ENCODE results near the gene PTPN22. TPM values are rescaled to one million over a fixed set of nuclear protein-coding genes. Genes with fewer than 3 reads are reported as not detected.

Gene PTPN22
- total RNA-seq, 1 donor from 2014 or later: 0.26 TPM

DNA sequence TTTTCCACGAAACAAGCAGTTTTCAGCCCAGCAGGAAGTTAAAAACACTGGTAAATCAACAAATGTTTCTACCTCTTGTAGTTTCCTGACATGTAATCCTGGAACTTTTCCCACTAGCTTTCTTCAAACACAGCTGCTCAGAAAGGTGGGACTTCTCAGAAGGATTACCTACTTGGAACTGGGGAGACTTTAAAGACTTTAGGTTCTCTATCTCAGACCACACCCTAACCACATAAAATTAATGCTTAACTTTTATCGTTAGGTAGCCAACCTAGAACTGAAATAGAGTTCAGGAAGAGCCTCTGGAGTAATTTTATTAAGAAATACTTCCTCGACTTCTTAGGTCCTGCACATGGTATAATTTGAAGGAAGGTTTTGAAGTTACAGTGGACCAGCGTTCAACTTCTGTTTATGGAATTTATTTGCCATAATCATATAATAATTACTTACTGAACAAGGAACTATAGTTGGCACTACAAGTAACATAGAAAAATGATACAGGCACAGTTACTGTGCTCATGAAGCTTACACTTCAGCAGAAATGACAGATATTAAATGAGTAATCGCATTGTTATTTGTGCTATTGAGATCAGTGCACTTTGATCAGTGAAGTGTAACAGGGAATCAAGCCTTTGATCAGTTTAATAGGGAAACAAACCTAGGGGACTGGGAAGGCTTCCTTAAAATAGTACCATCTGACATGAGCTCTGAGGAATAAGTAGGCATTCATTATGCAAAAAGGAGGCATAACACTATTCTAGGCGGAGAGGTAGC lies 16.1 kb upstream of the PTPN22 start, which contains the start of gene BCL2L15:
Gene BCL2L15, minus strand, starts transcription at position 180 of the 774 bp plus-strand sequence. CDS start 206 bp downstream, outside the sequence.
- no peak for DNase-seq (ENCODE audit: low read depth in 2 of 2)

DNA sequence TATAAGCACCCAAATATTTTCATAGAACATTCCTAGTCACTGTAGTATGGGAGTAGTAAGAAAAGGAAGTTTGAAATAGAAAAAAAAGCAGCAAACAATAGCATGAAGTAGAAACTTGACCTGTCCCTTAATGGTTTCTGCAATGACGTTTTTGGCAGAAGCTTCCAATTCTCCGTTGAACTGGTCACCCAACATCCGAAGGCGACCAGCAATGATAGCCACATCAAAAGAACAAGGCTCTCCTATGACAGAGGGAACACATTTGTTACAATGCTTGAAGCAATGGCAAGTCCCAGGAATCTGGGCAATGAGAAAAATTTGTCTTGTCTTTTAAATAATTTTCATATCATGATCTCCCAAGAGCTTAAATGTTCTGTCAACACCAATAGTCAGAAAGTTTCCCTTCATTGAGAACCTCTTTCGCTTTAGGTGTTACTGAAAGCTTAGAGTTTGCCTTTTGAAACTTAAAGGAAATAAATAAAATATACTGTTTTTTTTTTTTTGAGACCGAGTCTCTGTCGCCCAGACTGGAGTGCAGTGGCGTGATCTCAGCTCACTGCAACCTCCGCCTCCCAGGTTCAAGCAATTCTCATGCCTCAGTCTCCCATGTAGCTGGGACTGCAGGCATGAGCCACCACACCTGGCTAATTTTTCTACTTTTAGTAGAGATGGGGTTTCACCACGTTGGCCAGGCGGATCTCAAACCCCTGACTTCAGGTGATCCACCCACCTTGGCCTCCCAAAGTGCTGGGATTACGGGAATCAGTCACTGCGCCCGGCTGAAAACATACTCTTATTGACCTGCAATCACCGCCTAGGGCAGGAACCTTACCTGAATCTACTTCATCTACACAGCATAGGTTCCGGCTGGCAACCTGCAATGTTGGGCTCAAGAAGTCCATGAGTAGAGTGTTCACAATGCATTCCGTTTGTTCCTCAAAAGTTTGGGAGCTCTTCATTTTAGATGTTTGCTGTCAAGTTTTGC lies 15.2 kb upstream of the PTPN22 start:
- no peak for DNase-seq (ENCODE audit: low read depth in 2 of 2)

DNA sequence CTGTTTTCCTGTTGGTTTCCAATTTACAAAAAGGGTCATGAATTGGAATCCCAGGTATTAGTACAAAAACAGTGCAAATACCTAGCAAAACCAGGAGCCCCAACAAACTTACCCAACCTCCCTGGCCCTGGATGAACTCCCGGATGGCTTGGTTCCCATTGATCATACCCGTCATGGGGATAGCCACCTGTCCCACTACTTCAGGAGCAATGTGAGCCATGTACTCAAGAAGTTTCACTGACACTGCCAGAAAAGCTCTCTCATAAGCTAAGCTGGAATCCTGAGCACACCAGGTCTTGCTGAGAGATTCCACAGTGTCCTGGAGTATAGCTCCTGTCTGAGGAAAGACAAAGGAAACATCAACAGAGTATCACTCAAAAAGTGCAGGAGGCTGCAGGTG lies 10.1 kb upstream of the PTPN22 start:
- no peak for DNase-seq (ENCODE audit: low read depth in 2 of 2)

DNA sequence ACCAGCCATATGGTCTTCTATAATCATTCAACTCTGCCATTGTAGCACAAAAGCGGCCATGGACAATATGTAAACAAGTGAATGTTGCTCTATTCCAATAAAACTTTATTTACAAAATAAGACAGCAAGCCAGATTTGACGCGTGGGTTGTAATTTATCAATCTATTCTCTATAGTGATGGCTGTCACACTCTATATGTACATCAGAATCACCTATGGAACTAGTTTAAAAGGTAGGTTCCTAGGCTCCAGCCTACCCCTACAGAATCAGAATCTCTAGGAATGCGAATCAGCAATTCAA lies 8.2 kb upstream of the PTPN22 start:
- no peak for DNase-seq (ENCODE audit: low read depth in 2 of 2)

DNA sequence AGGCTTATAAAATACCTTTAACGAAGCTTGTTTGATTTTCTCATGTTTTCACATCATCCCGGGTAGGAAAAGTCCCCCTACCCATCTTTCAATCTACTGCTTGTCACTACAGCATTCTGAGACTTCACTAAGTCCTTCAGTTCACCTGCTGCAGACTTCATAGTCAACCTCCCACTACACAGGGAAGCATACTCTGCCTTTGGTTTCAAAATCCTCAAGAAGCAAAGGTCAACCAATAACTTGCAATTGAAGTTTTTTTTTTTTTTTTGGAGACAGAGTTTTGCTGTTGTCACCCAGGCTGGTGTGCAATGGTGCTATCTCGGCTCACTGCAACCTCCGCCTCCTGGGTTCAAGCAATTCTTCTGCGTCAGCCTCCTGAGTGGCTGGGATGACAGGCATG lies 4.7 kb upstream of the PTPN22 start:
- no peak for DNase-seq (ENCODE audit: low read depth in 2 of 2)

DNA sequence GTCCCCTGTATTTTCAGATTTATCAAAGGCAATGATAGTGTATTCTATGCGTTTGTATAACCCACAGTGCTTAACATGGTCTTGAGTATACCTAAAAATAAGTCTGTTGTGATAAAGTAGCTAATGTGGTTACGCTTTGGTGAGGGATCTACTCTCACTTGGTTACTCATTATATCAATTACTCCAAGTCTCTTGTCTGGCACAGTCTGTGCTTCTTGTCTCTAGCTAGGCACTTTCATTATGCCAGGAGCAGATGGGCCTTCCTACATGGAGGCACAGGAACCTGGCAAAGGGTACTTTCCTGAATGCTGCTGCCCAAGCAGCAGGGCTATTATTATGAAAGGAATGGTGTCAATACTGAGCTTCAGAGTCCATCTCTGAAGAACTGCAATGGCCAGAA lies 4.2 kb upstream of the PTPN22 start:
- no peak for DNase-seq (ENCODE audit: low read depth in 2 of 2)

DNA sequence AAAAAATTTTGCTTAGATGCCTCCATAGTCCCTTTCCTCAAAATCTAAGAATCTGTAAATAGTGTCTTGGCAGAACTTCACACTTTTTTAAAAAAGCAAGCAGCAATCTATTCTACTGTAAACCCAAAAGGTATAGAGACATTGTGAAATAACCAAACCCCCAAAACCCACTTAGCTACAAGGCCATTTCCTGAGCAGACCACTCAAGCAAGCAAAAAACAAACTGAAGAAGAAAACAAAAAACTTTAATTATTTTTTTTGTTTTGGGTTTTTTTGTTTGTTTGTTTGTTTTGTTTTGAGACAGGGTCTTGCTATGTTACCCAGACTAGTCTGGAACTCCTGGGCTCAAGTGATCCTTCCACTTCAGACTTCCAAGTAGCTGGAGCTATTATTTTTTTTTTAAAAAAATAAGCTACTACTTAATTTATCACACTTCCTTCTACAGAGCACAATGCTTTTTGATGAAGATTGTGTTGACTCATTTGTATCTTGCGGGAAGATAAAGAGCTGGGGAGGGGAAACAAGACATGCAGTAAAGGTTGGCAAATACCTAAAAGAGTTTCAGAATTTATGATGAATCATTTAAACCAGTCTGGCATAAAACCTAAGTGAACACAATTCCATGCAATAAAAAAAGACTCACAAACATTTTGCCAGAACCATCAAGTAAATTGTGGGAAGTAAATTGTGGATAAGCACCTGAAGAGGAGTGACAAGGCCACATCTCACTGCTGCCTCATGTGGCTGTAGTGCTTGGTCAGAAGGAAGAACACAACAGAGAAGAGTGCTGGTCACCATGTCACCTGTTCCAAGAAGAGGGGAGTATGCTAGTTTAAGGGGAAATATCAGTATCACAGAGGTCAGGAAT lies 2.7 kb upstream of the PTPN22 start:
- peak in 1 of 2 donors; percentile 33 for DNase-seq (ENCODE audit: low read depth in 2 of 2)

DNA sequence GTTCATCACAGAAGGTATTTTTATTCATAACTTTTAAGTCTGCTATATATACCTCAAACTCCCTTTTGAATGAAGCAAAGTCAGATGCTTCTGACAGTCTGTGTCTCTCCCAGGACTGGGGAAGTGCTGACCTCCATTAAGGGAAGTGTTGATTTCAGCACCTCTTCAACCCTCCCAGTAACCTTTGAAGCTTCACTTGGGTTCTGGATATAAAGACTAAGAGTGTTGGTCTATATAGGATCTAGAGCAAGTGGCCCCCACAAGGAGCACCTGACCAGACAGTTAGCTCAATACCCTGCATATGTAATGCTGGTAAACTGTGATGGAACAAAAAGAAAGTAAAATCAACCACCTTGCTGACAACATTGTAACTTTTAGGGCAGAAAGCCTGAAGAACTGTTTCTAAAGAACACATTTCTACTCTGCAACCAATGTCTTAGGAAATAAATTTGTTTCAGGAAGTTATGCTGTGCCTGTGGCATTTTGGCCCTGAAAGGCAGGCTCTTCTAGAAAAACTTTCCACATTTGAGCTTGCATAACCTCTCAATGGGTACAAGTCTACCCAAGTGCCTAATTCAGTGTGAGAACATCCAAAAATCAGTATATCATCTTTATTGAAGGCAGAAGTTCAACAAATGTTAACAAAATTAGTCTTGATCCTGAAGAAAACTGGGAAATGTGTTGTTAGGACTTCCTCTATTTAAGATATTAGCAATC lies 865 bp upstream of the PTPN22 start:
- no peak for DNase-seq (ENCODE audit: low read depth in 2 of 2)

DNA sequence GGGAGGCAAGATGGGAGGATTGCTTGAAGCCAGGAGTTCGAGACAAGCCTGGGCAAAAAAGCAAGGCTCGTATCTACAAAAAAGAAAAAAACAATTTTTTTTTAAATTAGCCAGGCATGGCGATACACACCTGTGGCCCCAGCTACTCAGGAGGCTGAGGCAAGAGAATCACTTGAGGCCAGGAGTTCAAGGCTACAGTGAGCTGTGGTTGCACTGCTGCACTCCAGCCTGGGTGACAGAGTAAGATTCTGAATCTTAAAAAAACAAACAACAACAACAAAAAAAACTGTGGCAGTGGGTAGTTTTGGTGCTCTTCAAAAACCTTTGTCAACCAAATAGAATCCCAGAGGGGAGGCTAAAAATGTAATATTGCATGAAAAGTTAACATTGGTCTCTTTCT lies 734 bp downstream of the PTPN22 start:
- DNase-seq (ENCODE audit: low read depth in 2 of 2): no peak

DNA sequence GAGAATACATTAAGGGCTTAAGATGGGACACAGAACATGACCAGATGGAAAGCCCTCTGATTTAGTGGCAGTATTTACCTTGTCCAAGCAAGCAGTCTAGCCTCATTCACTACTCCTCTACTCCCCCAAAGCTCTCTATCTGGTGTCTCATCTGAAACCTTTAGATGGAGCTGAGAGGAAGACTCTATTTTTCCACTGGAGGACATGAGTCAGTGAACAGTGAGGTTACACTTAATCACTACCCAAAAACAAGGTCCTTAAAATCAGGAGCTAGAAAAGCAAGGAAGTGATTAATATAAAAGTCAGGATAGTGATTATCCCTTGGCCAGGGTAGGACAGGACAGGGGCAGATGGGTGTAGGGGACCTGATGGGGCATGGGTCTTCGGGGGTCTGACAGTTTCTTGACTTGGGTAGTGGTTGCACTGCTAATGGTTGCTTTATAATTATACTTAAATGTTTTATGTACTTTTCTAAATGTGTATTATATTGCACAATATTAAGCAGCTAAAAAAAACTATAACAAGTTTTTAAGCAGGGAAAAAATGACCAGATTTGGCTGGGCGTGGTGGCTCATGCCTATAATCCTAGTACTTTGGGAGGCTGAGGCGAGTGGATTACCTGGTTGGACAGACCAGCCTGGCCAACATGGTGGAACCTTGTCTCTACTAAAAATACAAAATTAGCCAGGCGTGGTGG lies 3.0 kb downstream of the PTPN22 start:
- peak in 1 of 2 donors; percentile 28 for DNase-seq (ENCODE audit: low read depth in 2 of 2)

DNA sequence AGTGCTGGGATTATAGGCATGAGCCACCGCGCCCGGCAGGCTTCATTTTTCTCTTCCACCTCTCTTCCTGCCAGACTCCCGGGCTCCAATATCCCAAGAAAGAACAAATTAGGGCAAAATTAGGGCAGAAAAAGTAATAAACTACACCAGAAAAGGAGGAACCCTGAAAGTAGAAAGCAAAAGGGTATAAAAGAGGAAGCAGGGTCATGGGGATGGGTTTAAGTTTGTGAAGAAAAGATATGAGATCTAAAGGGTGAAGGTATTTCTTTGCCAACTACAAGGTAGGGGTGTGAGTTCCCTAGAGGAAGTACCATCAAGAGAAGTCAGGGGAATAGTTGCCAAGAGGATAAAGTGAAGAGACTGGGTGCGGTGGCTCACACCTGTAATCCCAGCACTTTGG lies 9.9 kb downstream of the PTPN22 start:
- DNase-seq (ENCODE audit: low read depth in 2 of 2): no peak

DNA sequence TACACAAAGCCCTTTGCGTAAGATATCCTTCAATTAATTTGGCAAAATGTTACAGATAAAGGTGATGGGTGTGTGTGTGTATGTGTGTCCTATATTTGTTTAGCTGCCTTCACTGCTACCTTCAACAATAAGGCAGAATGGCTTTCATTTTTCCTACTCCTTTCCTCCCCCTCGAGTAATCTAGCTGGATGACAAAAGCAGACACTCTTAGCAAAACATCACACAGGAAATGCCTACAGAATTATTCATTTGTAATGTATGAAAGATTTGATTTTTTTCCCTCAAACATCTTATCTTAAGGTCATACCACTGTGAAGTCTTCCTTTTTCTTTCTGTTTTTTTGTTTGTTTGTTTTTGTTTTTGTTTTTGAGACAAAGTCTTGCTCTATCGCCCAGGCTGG lies 10.6 kb downstream of the PTPN22 start:
- DNase-seq (ENCODE audit: low read depth in 2 of 2): peak; percentile 1 to 76

DNA sequence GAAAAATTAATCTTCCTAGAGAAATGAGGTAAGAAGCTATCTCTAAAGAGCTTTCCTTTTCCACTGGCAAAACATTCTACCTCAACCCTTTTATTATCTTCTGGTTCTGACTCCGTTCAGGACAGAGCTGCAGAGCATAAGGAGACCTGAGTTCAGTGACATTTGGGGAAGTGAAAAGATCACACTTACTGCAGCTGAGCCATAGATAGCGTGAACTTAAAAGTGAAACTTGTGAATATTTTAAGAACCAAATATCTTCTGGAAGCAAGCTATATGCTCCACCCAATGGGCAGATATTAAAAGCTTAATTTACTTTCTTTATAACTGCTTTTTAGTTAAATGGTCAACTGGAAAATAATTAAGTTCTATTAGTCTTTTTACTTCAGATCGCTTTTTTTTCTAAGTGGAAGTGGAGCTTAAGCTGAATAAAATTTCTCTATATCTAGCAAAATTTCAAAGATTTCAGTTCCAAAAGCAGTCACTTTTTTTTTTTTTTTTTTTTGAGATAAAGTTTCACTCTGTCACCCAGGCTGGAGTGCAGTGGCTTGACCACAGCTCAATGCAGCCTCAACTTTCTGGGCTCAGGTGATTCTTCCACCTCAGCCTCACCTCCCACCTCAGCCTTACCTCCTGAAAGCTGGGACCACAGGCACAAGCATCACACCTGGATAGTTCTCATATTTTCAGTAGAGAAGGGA lies 11.9 kb downstream of the PTPN22 start:
- no peak for DNase-seq (ENCODE audit: low read depth in 2 of 2)

DNA sequence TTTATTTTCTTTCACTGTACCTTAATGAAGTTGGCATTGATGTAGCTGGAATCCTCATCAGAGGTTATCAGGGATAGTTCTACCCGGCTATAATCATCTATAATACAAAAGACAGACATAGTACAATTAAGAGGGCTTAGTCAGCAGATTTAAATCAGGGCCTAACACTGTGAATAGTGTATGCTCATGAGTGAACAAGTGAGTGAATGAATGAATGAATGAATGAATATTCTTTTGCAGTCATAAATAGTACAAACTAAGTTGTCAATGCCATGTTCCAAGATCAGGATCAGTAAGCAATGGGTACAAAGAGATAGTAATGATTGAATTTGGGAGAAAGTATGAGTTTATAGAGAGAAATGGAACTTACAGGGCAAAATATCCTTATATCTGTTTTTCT lies 12.5 kb downstream of the PTPN22 start:
- no peak for DNase-seq (ENCODE audit: low read depth in 2 of 2)

DNA sequence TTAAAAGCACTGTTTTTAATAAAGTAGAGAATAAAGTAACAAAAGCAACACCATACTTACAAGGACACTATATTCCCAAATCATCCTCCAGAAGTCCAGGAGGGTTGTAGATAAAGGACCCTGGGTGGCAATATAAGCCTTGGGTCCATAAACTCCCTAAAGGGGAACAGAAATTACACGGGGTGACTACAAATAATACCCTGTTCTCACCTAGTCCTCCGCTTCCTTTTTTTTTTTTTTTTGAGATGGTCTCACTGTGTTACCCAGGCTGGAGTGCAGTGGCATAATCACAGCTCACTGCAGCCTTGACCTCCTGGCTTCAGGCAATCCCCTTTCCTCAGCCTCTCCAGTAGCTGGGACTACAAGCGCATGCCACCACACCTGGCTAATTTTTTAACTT lies 13.1 kb downstream of the PTPN22 start:
- no peak for DNase-seq (ENCODE audit: low read depth in 2 of 2)

DNA sequence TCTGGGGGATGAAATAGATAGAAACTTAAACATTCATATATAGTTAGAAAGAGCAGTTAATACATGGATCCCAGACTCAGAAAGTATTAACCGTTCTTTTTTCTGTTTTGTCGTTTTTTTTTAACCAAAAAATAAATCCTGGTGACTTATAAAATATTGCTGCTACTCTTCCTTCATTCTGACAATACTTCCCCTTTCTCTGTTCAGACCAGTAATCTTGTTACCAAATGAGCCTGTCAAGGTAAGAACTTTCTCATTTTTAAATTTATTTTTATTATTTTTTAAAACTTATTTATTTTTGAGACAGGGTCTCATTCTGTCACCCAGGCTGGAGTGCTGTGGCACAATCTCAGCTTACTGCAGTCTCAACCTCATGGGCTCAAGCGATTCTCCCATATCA lies 13.7 kb downstream of the PTPN22 start:
- DNase-seq (ENCODE audit: low read depth in 2 of 2): no peak

DNA sequence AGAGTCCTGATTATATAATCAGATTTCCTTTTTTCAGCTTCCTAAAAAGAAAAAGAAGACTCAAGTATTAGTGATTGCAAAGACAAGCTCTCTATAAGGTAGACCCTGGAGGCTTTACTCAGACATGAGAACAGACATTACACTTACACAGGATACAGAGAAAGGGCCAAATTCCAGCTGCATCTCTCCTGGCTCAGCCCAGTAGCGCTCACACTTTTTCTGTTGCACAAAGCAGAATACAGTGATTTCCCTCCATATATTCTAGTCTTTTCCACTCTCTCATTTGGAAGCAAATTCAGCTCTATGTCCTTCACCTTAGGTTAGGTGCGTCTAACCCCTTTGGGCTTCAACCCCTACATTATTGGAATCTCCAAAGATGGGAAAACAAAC lies 15.1 kb downstream of the PTPN22 start:
- no peak for DNase-seq (ENCODE audit: low read depth in 2 of 2)

DNA sequence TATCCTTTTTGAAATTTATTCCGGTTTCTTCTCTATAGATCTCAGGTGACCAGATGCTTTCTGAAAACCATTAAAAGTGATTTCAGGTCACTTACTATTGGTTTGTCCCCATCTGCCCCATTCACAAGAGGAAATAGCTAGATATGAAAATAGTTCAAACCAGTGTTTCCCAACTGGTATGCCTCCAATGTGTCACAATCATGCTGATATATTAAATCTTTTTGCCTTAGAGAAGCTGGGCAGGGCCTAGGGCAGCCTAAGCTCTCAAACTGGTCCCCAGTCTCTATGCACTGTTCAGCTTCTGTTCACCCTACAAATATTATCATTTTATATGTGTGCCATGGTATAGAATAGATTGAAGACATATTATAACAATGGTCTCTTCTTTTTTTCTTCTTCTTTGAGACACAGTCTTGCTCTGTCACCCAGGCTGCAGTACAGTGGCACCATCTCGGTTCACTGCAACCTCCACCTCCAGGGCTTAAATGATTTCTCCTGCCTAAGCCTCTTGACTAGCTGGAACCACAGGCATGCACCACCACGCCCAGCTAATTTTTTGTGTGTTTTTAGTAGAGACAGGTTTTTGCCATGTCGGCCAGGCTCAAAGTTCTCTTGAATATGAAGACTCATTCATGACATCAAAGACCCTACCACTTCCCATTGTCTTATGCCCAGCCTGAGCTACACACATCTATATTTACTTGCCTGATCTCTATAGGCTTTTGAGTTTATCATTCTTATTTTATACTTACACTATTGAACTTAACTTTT lies 15.7 kb downstream of the PTPN22 start:
- DNase-seq (ENCODE audit: low read depth in 2 of 2): no peak

DNA sequence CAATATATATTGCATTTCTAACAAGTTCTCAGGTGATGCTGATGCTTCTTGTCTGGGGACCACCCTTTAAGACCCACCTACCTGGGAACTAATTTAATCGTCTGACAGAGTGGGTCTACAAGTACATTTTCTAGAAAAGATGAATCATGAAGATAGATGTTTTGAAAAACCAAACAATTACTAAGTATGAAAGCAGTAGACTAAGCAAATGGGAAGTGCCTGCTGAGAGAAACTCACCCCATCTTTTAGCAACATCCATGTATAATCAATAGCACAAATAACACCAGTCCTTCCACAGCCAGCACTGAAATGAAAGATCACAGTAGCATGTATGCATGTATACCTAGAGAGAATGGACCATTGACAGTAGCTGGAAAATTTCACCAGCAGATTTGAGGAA lies 17.3 kb downstream of the PTPN22 start:
- DNase-seq (ENCODE audit: low read depth in 2 of 2): no peak
